EH (cell line): ENCODE results near the gene SLF2.

ENCODE experiments used
- DNase-seq: peaks from one replicate; pipeline ENCODE4 v3.0.0-alpha.2; 2015; ENCODE audit warnings: low read depth

The SLF2 gene

DNA sequence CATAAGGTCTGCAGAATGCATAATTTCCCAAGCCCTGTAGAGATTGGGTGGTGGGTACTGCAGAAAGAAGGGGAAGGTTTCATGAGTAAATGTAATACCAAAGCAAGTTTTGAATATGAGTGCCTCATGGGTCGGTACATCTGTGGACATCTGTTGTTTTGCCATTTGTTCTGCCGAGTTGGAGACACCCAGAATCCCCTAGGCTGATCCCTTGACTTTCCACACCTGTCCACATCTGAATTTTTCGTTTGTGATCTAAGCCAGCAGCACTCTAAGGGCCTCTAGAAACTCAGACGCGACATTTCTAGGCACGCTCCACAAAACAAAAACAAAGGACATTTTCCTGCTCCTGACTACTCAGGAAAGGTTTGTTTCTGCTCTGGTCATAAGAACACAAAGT, 11.7 kb upstream of the SLF2 start:
- no peak for DNase-seq

- no peak for DNase-seq
Measured at GRCh38 chr10:100902622-100903021, 10.1 kb upstream of the SLF2 start.

- no peak for DNase-seq
Measured at GRCh38 chr10:100904917-100905316, 7.8 kb upstream of the SLF2 start.

DNA sequence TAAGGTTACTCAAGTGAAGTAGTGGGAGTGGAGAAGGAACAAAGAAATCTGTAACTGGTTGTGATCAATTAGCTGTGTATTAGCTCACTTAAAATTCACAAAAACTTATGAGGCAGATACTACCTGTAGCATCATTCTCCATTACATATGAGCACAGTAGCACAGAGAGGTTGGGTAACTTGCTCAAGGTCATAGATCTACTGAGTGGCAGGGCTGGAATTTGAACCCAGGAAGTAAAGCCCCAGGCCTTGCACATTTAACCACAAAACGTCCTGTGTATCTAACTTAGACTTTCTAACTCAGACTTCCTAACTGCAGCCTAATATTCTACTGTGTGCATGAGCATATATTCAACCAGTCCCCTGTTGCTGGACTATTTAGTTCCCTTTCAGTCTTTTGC, 5.6 kb upstream of the SLF2 start:
- peak; percentile 18 for DNase-seq

DNA sequence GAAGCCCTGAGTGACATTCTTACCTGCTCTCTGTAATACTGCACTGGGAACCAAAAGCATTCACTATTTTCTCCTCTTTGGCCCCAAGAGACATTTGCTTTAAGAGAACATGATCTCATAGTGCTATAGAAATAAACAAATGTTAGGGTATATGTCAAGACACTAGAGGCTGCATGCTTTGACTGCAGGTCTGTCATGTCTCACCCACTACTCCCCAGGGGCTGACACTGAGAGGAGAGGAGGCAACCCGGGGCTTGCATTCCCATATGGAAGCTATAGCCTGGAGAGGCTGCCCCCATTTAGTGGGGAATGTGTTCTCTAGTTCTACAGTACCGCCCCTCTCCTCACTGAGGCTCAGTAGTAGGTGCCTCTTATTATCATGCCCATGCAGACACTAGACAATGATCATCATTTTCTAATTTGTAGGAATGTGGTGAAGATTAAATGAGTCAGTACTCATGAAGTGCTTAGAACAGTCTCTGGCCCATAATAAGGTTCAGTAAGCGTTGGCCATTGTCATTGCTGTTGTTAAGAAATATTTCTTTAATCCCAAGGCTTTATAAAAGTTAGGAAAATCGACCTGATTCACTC, 4.9 kb upstream of the SLF2 start:
- no peak for DNase-seq

GRCh38 chr10:100908378-100908777, 4.4 kb upstream of the SLF2 start:
- no peak for DNase-seq

GRCh38 chr10:100909501-100910263, 3.1 kb upstream of the SLF2 start:
- peak; percentile 37 for DNase-seq

- DNase-seq: no peak
Measured at GRCh38 chr10:100911472-100911871, 1.3 kb upstream of the SLF2 start.

DNA sequence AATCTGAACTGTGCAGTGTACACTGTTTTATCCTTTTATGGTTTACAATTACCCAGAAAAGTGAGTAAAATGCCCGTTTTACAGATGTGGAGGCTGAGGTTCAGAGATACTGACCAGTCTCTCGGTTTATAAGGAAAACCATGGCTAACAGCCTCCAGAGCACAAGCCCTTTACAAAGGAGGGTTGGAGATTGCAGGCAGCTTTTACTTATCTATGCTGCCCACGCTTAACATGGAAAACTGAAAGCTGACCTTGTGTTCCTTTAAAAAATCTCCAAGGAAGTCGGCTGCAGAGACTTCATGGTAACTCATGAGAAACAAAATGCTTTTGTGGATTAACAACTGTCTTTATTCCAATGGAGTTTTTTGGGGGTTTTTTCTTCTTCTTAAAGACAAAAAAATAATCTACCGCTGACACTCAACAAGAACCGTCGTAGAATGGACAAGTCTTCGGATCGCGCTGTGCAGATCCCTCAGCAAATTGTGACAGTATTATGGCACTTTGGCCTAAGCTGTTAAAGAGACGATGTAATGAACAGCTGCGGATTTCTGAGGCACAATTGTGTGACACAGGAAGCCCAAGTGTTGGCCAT, 654 bp upstream of the SLF2 start:
- DNase-seq: no peak

DNA sequence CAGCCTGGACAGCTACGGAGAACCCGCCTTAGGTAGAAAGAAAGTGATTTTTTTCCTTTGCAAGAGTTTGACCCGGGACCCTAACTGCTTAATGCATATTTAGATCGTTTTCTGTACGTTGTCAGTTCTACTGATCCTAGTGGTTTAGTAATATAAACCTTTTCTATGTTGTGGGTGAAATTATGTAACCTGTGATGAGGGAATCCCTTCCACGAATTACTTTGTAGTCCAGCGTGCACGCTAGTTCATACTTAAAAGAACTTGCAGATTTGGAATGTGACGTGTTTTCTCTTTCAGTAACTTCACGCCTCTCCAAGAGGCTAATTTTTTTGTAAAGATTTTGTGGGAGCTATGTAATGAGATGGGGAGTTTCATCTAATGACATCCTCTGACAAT, 705 bp downstream of the SLF2 start:
- DNase-seq: no peak

DNA sequence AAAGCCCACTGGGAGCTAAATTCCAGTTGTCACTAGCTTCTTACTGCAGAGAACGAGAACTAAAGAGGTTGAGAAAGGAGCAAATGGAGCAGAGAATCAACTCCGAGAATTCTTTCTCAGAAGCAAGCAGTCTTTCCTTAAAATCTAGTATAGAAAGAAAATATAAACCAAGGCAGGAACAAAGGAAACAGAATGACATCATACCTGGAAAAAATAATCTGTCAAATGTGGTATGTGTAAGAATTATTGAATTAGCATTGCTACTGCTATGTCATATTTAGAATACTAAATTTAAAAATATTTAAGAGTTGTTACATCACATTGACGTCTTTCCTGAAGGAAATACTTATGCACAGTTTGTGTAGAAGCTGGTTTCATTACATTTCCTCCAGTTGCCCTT, 4.3 kb downstream of the SLF2 start:
- no peak for DNase-seq

DNA sequence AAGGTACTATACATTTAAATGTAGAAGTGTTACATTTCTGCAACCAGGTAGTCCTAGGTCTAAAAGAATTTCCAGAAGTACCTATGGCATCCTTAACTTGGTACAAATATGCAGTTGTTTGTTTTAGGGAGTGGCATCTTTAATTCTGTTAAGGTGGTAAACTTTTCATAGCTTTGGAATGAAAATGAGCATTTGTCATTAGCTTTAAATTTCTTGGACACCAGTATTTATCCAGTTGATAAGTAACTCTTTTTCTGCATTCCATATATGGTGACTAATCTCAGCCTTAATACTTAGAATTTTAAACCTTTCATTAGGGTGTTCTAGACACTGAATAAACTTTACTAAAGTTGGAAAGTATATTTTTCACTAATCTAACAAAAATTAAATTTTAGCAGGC, 10.8 kb downstream of the SLF2 start:
- DNase-seq: peak; percentile 28

GRCh38 chr10:100927266-100927665, 14.5 kb downstream of the SLF2 start:
- DNase-seq: no peak

DNA sequence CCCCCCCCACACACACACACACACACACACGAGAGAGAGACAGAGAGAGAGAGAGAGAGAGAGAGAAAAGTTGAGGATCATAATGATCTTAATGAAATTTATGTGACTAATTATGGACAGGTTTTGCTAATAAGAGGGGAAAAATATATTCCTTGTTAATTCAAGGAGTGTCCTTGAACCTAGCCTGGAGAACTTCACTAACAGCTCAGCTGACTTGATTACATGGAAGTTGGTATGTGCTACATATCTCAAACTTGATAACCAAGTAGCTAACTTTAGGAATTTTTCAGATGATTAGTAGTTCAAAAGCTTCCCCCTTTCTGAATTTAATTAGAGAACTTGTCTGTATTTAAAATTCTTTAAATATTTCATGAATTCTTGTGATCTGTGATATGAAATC, 15.3 kb downstream of the SLF2 start:
- no peak for DNase-seq

GRCh38 chr10:100930368-100930767, 17.6 kb downstream of the SLF2 start:
- DNase-seq: peak; percentile 18

GRCh38 chr10:100934084-100934659, 21.4 kb downstream of the SLF2 start:
- DNase-seq: peak; percentile 29

DNA sequence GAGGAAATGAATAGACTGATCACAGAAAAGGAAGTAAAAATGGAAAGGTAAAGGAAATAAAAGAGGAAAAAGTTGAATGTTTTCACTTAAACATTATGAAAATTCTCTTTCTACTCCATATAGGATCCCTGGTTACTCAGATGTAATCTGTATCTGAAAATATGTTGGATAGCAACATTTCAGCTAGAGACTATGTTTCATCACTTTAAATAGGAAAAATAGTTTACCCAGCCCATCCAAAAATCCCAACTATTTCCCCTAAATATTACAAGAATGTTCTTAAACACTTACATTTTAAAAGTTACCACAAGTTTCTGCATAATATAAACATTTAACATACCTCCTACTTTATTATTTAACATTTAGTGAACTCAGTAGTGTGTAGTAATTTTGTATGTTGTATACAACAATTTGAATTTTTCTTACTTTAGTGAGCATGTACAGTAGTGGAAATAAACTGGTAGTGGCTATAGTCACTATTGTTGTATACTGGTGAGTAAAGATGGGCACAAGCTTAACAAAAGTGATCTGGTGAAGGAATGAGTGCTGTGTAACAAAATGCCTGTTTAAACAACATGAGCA, 27.1 kb downstream of the SLF2 start:
- DNase-seq: peak; percentile 82

GRCh38 chr10:100942229-100942628, 29.5 kb downstream of the SLF2 start:
- DNase-seq: no peak

DNA sequence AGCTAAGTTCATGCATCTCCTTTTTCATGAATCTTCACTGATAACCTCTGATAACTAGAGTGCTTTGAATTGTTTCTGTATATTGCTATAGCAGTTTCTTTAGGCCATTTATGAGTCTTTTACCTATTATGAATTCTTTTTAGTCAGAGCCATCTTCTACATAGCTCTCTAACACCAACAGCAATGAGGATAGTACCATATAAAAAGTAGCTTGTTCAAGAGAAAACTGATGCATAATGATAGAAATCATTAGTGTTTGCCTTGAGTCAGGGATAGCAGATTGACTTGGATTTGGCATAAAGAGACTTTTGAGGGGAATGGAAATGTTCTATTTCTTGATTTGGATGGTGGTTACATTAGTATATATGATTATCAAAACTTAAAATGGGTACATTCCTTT, 30.7 kb downstream of the SLF2 start:
- no peak for DNase-seq

- no peak for DNase-seq
Measured at GRCh38 chr10:100945754-100946153, 33.0 kb downstream of the SLF2 start.

DNA sequence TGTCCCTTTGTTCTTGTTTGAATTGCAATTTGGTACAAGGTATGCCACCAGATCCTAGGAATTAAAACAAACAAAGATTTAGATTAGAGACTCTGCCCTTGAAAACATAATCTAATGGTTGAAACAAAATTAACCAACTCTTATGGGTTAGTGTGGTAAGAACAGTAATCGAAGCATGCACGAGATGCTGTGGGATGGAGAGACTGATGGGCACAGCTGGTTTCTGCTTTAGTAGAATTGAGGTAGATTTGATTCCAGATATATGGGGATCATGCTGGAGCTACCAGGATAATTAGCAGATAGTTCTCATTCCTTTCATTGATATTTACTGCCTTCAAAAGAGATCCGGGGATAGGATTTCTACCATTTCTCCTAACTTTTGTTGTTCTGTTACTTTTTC, 36.2 kb downstream of the SLF2 start:
- DNase-seq: no peak

DNA sequence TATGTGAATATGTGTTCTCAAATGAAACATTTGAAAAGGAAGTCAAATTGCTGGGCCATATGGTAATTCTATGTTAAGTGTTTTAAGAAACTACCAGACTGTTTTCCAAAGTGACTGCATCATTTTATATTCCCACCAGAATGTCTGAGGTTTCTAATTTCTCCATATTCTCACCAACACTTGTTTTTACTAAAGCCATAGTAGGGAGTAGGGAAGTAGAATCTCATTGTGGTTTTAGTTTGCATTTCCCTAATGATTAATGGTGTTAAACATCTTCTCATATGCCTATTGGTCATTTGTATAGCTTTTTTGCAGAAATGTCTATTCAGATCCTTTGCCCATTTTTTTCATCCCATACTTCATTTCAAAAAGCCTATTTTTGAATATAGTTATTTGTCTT, 47.5 kb downstream of the SLF2 start:
- no peak for DNase-seq
